Gastrocnemius medialis (tissue), 4 donors: ENCODE results near the gene CDH4. TPM values are rescaled to one million over a fixed set of nuclear protein-coding genes. Genes with fewer than 3 reads are reported as not detected.

Source experiments
- ATAC-seq, 2 donors: fragments of 150-250 bp; one replicate each; pipeline ENCODE4 v1.9.1; 2016
- DNase-seq, 2 donors: peaks; one replicate each; pipeline ENCODE4 v3.0.0-alpha.2; 2019
- H3K27ac ChIP-seq, 4 donors: fragments of 200-600 bp; sonication (generic); 1 replicate in 1 of 4; 2 replicates in 3 of 4; pipeline ENCODE4 v1.5.1; 2016 to 2018; ENCODE audit warnings: mild to moderate bottlenecking in 2 of 4, moderate library complexity in 1 of 4
- H3K27me3 ChIP-seq, 3 donors: fragments of 200-600 bp; sonication (generic) in 2 of 3; 1 replicate in 1 of 3; 2 replicates in 2 of 3; pipeline versions ENCODE4 v1.5.1 to v1.6.0; 2016 to 2019; ENCODE audit warnings: mild to moderate bottlenecking in 1 of 3, moderate library complexity in 1 of 3
- H3K36me3 ChIP-seq, 2 donors: fragments of 200-600 bp; sonication (generic) in 1 of 2; one replicate each; pipeline ENCODE4 v1.5.1; 2017 to 2018
- H3K4me1 ChIP-seq, 2 donors: fragments of 200-600 bp; sonication (generic) in 1 of 2; one replicate each; pipeline ENCODE4 v1.5.1; 2016 to 2017; ENCODE audit warnings: mild to moderate bottlenecking in 2 of 2
- H3K4me3 ChIP-seq, 4 donors: fragments of 200-600 bp; sonication (generic) in 3 of 4; 1 replicate in 1 of 4; 2 replicates in 3 of 4; pipeline ENCODE4 v1.5.1; 2016 to 2019; ENCODE audit warnings: mild to moderate bottlenecking in 2 of 4
- H3K9me3 ChIP-seq, 3 donors: fragments of 200-600 bp; sonication (generic) in 2 of 3; 1 replicate in 1 of 3; 2 replicates in 2 of 3; pipeline ENCODE4 v1.5.1; 2016 to 2019
- POLR2A ChIP-seq, 2 donors: fragments of 450-650 bp; IDR thresholded peaks; one replicate each; pipeline ENCODE4 v1.6.1; 2017; ENCODE audit warnings: antibody characterized with exemption in 2 of 2, mild to moderate bottlenecking in 2 of 2, moderate library complexity in 2 of 2
- in situ Hi-C, 4 donors: fragments of 200-750 bp; cut with MboI; loops; one replicate each; pipeline versions ENCODE4 v1.15.0 to v1.8.0; 2017; ENCODE audit warnings: low sequenced_read_pairs in 4 of 4
- intact Hi-C: fragments of 100-400 bp; cut with DNase I; formaldehyde crosslinking; loops from one replicate; pipeline ENCODE4 v1.15.1; 2023; ENCODE audit warnings: low total_unique reads
- total RNA-seq, 4 donors: library from RNA; depleted of rRNA; stranded (reverse); fragments of >200 nt; gene quantifications; one replicate each; pipeline versions ENCODE4 v1.1.0 to v1.2.3, GENCODE V29; 2016
- TF ChIP-seq, protein P1 (sequence below), 5 experiments: fragments of 450-650 bp in 3 of 5; fragments of 200-600 bp in 2 of 5; sonication (generic) in 2 of 5; IDR thresholded peaks in 4 of 5; conservative IDR thresholded peaks in 1 of 5; 1 replicate in 4 of 5; 2 replicates in 1 of 5; pipeline ENCODE4 v1.5.1; 2016 to 2019; ENCODE audit warnings: antibody characterized with exemption in 5 of 5, mild to moderate bottlenecking in 3 of 5, moderate library complexity in 3 of 5

CDH4 gene
- total RNA-seq, 4 donors from 2014 or later: 0.38 to 1.2 (median 0.86) TPM

DNA sequence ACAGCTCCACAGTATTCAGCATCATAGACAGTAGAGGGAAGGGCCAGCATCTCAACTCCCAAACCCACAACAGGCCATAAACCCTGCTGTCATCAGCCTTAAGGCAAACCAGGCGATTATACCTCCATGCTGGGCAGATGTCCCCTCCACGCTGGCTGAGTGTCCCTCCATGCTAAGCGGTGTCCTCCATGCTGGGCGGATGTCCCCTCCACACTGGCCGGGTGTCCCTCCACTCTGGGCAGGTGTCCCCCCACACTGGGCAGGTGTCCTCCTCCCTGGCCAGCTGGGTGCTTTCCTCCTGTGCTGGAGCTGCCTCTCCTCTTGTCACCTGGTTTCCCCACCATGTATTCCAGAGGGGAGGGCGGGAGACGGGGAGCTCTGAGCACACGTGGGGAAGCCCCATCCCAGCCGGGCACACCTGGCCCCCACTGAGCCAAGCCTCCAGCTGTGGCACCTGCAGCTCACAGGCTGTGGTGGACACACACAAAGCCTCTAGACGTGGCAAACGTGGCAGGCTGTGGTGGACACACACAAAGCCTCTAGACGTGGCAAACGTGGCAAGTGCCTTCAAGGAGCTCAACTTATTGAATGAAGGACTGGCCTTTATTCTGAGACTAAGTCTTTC, 616.5 kb downstream of the CDH4 start:
- Histone ChIP-seq H3K27me3 (peaks cover 0 to 4% (median 0%) of the 10 kb centered on the region in 3 donors), H3K27ac (no peak overlapping the region), H3K4me3 (no peak overlapping the region), H3K36me3 (no peaks in the 10 kb centered on the region), H3K4me1 (no peaks in the 10 kb centered on the region), H3K9me3 (no peaks in the 10 kb centered on the region)
- in situ Hi-C loops (no loop called here), intact Hi-C loops (no loop called here)
- DNase-seq: no peak
- TF ChIP-seq, protein P1, sequence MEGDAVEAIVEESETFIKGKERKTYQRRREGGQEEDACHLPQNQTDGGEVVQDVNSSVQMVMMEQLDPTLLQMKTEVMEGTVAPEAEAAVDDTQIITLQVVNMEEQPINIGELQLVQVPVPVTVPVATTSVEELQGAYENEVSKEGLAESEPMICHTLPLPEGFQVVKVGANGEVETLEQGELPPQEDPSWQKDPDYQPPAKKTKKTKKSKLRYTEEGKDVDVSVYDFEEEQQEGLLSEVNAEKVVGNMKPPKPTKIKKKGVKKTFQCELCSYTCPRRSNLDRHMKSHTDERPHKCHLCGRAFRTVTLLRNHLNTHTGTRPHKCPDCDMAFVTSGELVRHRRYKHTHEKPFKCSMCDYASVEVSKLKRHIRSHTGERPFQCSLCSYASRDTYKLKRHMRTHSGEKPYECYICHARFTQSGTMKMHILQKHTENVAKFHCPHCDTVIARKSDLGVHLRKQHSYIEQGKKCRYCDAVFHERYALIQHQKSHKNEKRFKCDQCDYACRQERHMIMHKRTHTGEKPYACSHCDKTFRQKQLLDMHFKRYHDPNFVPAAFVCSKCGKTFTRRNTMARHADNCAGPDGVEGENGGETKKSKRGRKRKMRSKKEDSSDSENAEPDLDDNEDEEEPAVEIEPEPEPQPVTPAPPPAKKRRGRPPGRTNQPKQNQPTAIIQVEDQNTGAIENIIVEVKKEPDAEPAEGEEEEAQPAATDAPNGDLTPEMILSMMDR (IDR thresholded peaks at IDR 0.05 in 4 of 5, conservative IDR thresholded peaks at IDR 0.05 in 1 of 5): no peak
- no peak for TF ChIP-seq POLR2A (IDR thresholded peaks at IDR 0.05)
- ATAC-seq: no peak

DNA sequence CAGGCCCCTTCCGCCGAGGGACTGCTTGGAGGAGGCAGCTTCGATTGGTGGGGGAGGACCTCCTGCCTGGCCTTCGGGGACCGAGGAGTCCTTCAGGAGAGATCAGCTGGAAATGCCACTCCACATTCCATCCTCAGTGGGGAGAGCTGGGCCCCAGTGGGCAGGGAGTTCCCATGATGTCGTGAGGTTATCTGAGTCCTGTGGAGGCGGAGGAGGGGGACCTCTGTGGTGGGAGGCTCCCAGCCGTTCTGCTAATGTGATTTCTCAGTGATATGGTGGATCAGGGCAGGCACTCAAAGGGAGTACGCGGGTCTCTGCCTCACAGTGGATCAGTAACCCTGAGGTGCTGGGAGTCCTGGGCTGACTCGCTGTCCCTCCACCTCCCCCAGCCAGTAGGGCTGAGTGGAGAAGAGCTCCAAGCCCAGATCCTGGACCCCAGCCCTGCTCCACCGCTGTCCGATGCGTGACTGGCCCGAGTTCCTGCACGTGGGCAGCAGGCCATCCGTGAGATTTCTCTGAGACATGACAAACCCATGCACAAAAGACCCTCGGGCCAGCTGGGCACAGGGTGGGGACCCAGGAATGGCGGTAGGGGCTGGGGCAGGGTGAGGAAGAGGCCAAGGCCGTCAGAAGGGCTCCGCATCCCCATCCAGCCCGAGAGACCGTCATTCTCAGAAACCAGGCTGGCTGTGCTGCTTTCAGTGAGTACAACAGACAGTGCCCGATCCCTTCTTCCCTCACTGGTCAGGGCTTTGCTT, 617.9 kb downstream of the CDH4 start:
- no peak for DNase-seq

DNA sequence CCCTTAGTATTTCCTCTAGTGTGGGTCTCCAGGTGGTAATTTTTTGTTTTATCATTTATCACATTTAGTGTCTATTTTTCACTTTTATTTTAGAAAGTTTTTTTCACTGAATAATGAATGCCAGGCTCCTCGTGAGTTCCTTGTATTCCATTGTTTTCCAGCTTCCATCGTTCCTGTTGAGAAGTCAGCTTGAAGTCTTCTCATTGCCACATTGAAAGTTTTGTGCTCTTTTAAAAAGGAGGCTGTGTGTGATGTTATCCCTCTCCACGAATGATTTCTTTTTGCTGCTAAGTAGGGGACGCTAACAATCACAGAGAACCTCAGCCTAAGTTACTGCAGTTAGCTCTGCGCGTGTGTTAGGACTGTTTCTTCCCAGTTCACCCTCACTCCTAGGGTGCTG, 619.1 kb downstream of the CDH4 start:
- in situ Hi-C loops (no loop called here), intact Hi-C loops (no loop called here)
- Histone ChIP-seq H3K4me3 (no peak overlapping the region), H3K27me3 (no peaks in the 10 kb centered on the region), H3K27ac (no peak overlapping the region), H3K9me3 (no peaks in the 10 kb centered on the region), H3K4me1 (no peaks in the 10 kb centered on the region), H3K36me3 (no peaks in the 10 kb centered on the region)
- ATAC-seq: no peak
- no peak for DNase-seq
- TF ChIP-seq POLR2A (IDR thresholded peaks at IDR 0.05): no peak
- TF ChIP-seq, protein P1 (IDR thresholded peaks at IDR 0.05 in 4 of 5, conservative IDR thresholded peaks at IDR 0.05 in 1 of 5): no peak

More for the DNA sequence above, 617.9 kb downstream of the CDH4 start:
- peaks cover 0 to 4% (median 0%) of the 10 kb centered on the region in 3 donors for H3K27me3 ChIP-seq
- H3K4me3 ChIP-seq: no peak overlapping the region
- intact Hi-C loops: no loop called here
- in situ Hi-C loops: no loop called here
- ATAC-seq: no peak
- no peaks in the 10 kb centered on the region for H3K4me1 ChIP-seq
- no peak for TF ChIP-seq POLR2A (IDR thresholded peaks at IDR 0.05)
- TF ChIP-seq, protein P1 (IDR thresholded peaks at IDR 0.05 in 4 of 5, conservative IDR thresholded peaks at IDR 0.05 in 1 of 5): no peak
- H3K36me3 ChIP-seq: no peaks in the 10 kb centered on the region
- H3K27ac ChIP-seq: no peak overlapping the region
- H3K9me3 ChIP-seq: no peaks in the 10 kb centered on the region

DNA sequence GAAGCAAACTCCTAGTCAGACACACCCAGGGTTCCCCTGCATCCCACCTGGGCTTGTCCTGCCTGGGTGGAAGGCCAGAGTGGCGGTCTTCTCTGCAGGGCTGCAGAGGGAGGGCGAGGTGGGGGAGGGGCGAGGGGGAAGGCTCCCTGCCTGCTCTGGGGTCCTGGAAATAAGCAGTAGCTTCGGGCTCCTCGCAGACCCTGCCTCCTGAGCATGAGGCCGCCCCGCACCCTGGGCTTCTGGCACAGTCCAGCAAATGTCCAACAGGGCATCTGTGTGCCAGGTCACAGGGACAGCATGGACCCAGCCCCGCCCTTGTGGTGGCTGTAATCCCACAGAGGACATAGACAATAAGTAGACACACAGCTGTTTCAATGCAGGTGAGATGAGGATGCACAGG, 619.9 kb downstream of the CDH4 start:
- Histone ChIP-seq H3K9me3 (no peaks in the 10 kb centered on the region), H3K27ac (no peak overlapping the region), H3K4me1 (no peaks in the 10 kb centered on the region), H3K4me3 (no peak overlapping the region), H3K36me3 (no peaks in the 10 kb centered on the region), H3K27me3 (no peaks in the 10 kb centered on the region)
- in situ Hi-C loops: no loop called here
- DNase-seq: no peak
- intact Hi-C loops: no loop called here
- TF ChIP-seq, protein P1 (IDR thresholded peaks at IDR 0.05 in 4 of 5, conservative IDR thresholded peaks at IDR 0.05 in 1 of 5): no peak
- no peak for TF ChIP-seq POLR2A (IDR thresholded peaks at IDR 0.05)
- no peak for ATAC-seq
